Endometrial microvascular endothelial cells (primary cell): Measurements from ENCODE around the gene CAPN2. TPM values are rescaled to one million over a fixed set of nuclear protein-coding genes. Genes with fewer than 3 reads are reported as not detected.
"Not testable (repeated sequence)": the region's sequence is repeated elsewhere in the genome, so short reads cannot be mapped to it uniquely, and the experiment has no call there.

Experiments used
- in situ Hi-C: cut with HindIII; loops from 2 replicates; pipeline ENCODE4 v1.10.0; 2017; ENCODE audit warnings: low sequenced_read_pairs, low pct_unique_long_range_greater_than_20kb; ENCODE audit errors: inconsistent ontology term
- total RNA-seq: library from RNA; depleted of rRNA; stranded (reverse); fragments of >200 nt; gene quantifications from one replicate; pipeline ENCODE4 v1.2.3, GENCODE V29; 2015; ENCODE audit errors: inconsistent ontology term

The CAPN2 gene
- total RNA-seq, 1 donor from 2014 or later, result 259 TPM

DNA sequence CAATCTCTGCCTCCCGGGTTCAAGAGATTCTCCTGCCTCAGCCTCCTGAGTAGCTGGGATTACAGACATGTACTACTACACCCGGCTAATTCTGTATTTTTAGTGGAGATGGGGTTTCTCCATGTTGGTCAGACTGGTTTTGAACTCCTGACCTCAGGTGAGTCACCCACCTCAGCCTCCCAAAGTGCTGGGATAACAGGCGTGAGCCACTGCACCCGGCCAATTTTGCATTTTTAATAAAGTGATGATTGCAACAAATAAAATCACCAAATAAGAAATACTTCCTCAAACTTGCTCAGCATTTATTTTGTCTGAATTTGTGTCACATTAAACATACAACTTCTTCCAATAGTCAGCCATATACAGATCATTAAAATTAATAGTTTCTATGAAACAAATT lies 97.6 kb downstream of the CAPN2 start:
- in situ Hi-C loops, result not testable (repeated sequence)

DNA sequence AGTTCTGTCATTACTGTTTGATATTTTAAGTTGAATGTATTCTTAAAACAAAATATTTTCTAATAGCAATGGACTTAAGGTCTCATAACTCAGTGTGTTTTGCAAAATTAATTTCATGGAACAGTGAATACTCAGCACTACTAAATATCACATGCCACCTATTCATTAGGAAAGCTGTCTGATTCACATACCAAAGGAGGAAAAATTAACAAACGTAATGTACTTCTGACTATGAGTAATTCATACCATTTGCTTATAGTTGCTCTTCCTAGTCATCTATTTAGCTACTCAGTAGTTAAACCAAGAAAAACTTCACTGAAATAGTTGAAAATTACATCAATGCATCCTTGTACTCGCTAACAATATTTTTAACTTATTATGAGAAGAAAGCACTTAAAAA lies 98.2 kb downstream of the CAPN2 start:
- in situ Hi-C loops, result no loop called here

DNA sequence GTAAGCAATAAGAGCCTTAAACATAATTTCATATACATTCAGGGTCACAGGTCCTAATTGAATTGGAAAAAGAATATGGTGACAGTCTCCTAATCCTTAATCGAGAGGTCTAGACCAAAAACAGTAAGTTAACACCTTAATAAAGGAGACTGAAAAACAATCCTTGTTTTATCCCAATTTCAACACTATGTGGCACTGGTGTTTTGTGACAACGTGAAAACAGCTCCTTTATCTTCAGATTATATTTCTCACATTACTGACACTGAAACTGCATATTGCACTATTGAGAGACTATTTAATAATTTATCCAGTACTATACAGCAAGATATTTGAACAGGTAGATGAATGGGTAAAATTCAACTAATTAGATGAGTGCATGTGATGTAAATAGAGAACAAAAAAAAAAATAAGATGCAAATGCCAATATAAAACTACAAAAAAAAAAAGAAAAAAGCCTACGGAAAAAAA lies 99.3 kb downstream of the CAPN2 start:
- in situ Hi-C loops, result no loop called here

DNA sequence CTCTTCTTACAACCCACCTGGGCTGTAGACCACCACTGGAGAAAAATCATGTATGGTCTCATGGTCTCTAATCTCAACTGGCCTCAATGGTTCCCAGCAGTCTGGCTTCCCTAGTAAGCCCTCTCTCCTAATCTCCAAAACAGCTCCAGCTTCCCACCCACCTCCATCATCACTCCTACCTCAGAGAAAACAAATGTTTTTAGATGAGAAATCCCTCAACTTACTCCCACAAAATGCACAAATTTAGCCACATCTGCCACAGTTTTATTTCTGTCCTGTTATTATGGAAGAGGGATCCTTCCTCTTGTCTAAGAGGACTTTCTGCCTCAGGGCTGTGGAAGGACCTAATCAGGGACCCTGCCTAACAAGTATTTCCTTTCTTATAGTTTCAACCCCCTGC lies 101.3 kb downstream of the CAPN2 start:
- in situ Hi-C loops, result no loop called here

DNA sequence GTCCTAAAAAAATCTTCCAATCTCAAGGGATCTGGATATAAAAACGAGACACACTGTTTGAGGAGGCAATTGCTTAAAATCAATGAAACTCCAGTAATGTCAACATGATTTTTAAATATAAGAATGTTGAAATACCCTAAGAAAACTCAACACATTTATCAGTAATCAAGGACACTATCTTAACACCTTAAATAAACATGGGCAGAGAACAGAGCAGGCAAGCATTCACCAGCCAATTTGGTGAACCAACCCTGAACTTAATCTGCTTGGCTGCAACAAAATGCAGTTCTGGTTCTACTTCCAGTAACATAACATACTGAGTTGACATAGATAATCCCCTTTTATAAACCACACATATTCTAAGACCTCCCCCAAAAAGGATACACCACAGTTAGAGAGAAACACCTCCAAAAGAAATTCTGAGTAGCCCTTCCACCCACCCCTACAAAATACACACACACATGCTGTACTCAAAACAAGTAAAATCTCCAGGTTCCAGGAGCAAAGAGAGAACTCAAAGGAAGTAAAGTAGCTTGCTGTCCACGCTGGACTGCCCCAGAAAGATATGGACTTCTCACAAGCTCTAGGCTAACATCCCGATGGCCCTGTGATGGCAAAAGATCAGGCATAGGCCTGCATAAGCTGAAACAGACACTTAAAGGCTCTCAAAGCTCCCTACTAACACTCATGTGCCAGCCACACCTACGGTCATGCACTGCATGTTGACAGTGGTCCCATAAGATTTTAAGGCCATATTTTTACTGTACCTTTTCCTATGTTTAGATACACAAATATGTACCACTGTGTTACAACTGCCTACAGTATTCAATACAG lies 102.9 kb downstream of the CAPN2 start:
- in situ Hi-C loops, result no loop called here

DNA sequence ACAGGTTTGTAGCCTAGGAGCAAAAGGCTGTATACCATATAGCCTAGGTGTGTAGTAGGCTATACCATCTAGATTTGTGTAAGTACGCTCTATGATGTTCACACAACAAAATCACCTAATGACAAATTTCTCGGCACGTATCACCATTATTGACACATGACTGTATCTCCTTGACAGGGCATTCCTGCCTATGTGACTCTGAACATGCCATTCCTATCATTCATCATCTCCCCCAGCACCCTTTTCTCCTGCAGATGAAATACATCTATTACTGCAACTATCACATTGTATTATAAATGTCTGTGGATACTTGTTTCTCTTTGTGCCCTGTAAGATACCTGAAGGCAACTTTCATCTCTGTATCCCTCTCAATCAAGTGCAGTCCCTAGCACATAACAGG lies 103.5 kb downstream of the CAPN2 start:
- in situ Hi-C loops, result no loop called here

DNA sequence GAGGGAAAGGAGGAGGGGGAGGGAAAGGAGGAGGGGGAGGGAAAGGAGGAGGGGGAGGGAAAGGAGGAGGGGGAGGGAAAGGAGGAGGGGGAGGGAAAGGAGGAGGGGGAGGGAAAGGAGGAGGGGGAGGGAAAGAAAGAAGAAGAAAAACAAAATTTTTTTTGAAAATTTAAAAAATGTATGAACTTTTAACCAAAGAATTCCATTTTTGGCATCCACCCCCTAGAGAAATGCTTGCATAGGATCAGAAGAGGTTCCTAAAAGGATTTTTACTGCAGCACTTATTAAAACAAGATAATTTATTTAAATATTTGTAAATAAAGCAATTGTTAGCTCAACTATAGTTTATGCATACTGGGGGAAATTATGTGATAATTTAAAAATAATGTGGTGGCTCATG lies 104.9 kb downstream of the CAPN2 start:
- in situ Hi-C loops, result not testable (repeated sequence)

DNA sequence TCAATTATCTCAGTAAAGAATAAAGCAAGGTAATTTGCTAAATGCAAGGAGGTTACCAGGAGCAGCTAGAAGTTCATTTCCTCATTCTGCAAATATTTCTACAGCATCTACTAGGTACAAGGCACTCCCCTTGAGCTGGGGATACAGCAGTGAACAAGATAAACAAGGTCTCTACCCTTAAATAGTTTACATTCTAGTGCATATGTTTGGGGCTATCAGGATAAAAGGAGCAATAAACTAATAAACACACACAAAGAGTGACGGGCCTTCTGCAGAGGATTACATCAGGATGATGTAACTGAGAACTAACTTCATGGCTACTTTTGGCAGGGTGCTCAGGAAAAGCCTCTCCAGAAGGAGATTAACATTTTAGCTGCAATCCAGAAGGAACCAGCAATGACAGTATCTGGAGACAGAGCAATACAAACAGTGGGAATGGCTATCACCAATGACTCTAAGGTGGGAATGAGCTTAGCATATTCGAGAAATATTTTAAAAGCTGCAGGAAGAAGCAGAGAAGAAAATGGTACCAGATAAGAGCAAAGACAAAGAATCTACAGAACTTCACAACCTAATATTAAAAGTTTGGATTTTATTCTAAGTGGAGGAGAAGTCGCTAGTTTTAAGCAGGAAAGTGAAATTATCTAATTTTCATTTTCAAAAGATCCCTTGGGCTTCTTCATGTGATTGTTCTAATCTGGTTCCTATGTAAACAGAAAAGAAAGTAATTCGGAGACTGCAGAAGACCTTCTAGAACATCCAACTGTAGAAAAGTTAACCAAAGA lies 107.6 kb downstream of the CAPN2 start:
- in situ Hi-C loops, result no loop called here

- in situ Hi-C loops, result no loop called here
These were observed 108.1 kb downstream of the CAPN2 start for GRCh38 chr1:223820515-223820858.

GRCh38 chr1:223820971-223821370 lies 108.6 kb downstream of the CAPN2 start:
- in situ Hi-C loops, result no loop called here

- in situ Hi-C loops, result no loop called here
These were observed 111.9 kb downstream of the CAPN2 start for GRCh38 chr1:223824287-223824686.

DNA sequence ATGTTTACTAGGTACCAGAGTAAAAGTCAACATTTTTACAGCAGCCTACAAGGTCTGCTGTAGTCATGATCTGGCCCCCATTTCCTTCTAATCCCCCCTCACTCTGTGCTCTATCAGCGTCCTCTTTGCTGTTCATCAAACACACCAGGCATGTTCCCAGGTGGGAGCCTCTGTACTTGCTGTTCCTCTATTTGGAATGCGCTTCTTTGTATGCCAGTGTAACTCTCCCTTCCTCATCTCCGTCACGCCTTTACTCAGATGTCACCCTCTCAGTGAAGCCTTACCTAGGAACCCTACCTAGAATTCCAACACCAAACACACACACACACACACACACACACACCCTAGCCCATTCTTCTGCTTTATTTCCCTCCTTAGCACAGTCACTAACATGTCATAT lies 112.4 kb downstream of the CAPN2 start:
- in situ Hi-C loops, result no loop called here

Other genes with a start within 250 kb of the CAPN2 start
- gene CAPN8, start 46.8 kb upstream of the CAPN2 start, total RNA-seq, result not detected
- 15.3 TPM for gene TP53BP2, start 133.4 kb downstream of the CAPN2 start, total RNA-seq